Panc1 (cell line): Measurements from ENCODE around the gene EXD3. TPM values are rescaled to one million over a fixed set of nuclear protein-coding genes. Genes with fewer than 3 reads are reported as not detected.

Experiments used
- ATAC-seq: fragments of 200-7000 bp; cut with Tn5 transposase; 2 replicates; pipeline ENCODE4 v1.9.1; 2020; ENCODE audit warnings: mild to moderate bottlenecking, moderate library complexity
- BruUV-seq: library from RNA; stranded (reverse); fragments of 400-500 nt; replicated peaks from 2 replicates; lab custom pipeline; 2021; lab: Mats Ljungman, UMichigan
- CTCF ChIA-PET: fragments of 300-600 bp; sonication (Branson Sonifier 250); formaldehyde crosslinking; loops from one replicate; lab custom pipeline; 2022; ENCODE audit warnings: antibody characterized with exemption; lab: Charles Lee
- POLR2A ChIA-PET: fragments of 300-600 bp; sonication (Branson Sonifier 250); formaldehyde crosslinking; loops from one replicate; lab custom pipeline; 2022; ENCODE audit warnings: antibody characterized with exemption; lab: Charles Lee
- DNase-seq: peaks from one replicate; pipeline ENCODE4 v3.0.0-alpha.2; 2010; ENCODE audit warnings: low read depth, low spot score
- H3K27ac ChIP-seq: 2 replicates; pipeline ENCODE4 v1.5.1; 2011; ENCODE audit warnings: mild to moderate bottlenecking, low read length, inconsistent platforms
- H3K27me3 ChIP-seq: fragments of 200-500 bp; sonication (Bioruptor generic); 2 replicates; pipeline ENCODE4 v1.6.0; 2014; ENCODE audit warnings: low read length, inconsistent platforms; ENCODE audit not compliant: control insufficient read depth, insufficient read depth
- H3K36me3 ChIP-seq: fragments of 200-500 bp; sonication (Bioruptor generic); 2 replicates; pipeline ENCODE4 v1.5.1; 2014; ENCODE audit warnings: inconsistent platforms, mild to moderate bottlenecking, low read length, moderate library complexity; ENCODE audit not compliant: control insufficient read depth, insufficient read depth
- H3K4me1 ChIP-seq: 2 replicates; pipeline ENCODE4 v1.5.1; 2011; ENCODE audit warnings: inconsistent platforms, mild to moderate bottlenecking, low read length, moderate library complexity; ENCODE audit not compliant: control insufficient read depth, insufficient read depth
- H3K4me3 ChIP-seq, 2 experiments: 2 replicates each; pipeline ENCODE4 v1.5.1; 2011 to 2012; ENCODE audit warnings: low read depth in 2 of 2, low read length in 2 of 2, mild to moderate bottlenecking in 2 of 2, inconsistent platforms in 1 of 2, moderate library complexity in 1 of 2
- H3K9me3 ChIP-seq: fragments of 200-500 bp; sonication (Bioruptor generic); 2 replicates; pipeline ENCODE4 v1.5.1; 2014; ENCODE audit warnings: low read depth, mild to moderate bottlenecking, inconsistent platforms, low read length, moderate library complexity; ENCODE audit not compliant: control insufficient read depth, insufficient read depth
- POLR2AphosphoS5 ChIP-seq: IDR thresholded peaks from 2 replicates; pipeline ENCODE4 v1.6.1; 2012; ENCODE audit warnings: mild to moderate bottlenecking, low read depth, low read length, moderate library complexity
- SIN3A ChIP-seq: IDR thresholded peaks from 2 replicates; pipeline ENCODE4 v1.6.1; 2012; ENCODE audit warnings: low read depth, mild to moderate bottlenecking, low read length, moderate library complexity, borderline replicate concordance; ENCODE audit not compliant: insufficient read depth
- TCF7L2 ChIP-seq: IDR thresholded peaks from 2 replicates; pipeline ENCODE4 v1.6.1; 2011; ENCODE audit warnings: mild to moderate bottlenecking, low read depth, low read length, inconsistent platforms
- in situ Hi-C: cut with HindIII; loops from 2 replicates; pipeline ENCODE4 v1.10.0; 2016; ENCODE audit warnings: low sequenced_read_pairs, low pct_unique_long_range_greater_than_20kb
- intact Hi-C: fragments of 100-400 bp; cut with micrococcal nuclease; formaldehyde crosslinking; loops from one replicate; pipeline ENCODE4 v1.10.0; 2022; ENCODE audit not compliant: unreplicated experiment
- total RNA-seq: library from RNA; stranded (reverse); gene quantifications from one replicate; pipeline ENCODE4 v1.2.1, GENCODE V29; 2021; ENCODE audit not compliant: unreplicated experiment
- TF ChIP-seq, protein P1 (sequence below), 2 experiments: IDR thresholded peaks; 2 replicates each; pipeline ENCODE4 v1.6.1; 2011 to 2012; ENCODE audit warnings: low read depth in 2 of 2, control low read depth in 1 of 2, low read length in 1 of 2, mild to moderate bottlenecking in 1 of 2, moderate library complexity in 1 of 2; ENCODE audit not compliant: insufficient read depth in 1 of 2
- TF ChIP-seq, protein P2 (sequence below): fragments of 450-650 bp; IDR thresholded peaks from 2 replicates; pipeline ENCODE4 v1.5.1; 2017; ENCODE audit warnings: mild to moderate bottlenecking

EXD3 gene
- total RNA-seq, 1 experiment from 2014 or later, result 9.2 TPM

DNA sequence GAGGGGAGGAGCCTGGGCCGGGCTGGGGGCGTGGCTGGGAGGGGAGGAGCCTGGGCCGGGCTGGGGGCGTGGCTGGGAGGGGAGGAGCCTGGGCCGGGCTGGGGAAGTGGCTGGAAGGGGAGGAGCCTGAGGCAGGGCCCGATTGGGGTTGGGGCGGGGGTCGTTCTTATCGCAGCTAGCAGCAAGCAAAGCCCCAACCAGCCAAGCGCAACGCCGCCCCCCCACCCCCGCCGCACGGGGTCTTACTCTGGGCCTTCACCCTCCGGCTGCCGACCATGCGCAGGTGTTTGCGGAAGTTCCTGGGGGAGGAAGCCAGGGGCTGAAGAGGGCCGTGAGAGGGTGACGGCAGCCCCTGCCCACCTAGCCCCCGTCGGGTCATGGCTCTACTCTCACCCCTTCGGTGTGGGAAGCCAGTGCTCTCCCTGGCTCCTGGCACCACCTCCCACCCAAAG is 31.2 kb upstream of the EXD3 start:
- DNase-seq, result no peak
- TF ChIP-seq, protein P1, sequence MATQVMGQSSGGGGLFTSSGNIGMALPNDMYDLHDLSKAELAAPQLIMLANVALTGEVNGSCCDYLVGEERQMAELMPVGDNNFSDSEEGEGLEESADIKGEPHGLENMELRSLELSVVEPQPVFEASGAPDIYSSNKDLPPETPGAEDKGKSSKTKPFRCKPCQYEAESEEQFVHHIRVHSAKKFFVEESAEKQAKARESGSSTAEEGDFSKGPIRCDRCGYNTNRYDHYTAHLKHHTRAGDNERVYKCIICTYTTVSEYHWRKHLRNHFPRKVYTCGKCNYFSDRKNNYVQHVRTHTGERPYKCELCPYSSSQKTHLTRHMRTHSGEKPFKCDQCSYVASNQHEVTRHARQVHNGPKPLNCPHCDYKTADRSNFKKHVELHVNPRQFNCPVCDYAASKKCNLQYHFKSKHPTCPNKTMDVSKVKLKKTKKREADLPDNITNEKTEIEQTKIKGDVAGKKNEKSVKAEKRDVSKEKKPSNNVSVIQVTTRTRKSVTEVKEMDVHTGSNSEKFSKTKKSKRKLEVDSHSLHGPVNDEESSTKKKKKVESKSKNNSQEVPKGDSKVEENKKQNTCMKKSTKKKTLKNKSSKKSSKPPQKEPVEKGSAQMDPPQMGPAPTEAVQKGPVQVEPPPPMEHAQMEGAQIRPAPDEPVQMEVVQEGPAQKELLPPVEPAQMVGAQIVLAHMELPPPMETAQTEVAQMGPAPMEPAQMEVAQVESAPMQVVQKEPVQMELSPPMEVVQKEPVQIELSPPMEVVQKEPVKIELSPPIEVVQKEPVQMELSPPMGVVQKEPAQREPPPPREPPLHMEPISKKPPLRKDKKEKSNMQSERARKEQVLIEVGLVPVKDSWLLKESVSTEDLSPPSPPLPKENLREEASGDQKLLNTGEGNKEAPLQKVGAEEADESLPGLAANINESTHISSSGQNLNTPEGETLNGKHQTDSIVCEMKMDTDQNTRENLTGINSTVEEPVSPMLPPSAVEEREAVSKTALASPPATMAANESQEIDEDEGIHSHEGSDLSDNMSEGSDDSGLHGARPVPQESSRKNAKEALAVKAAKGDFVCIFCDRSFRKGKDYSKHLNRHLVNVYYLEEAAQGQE (IDR thresholded peaks at IDR 0.05; ENCODE audit: insufficient read depth in 1 of 2, low read depth in 2 of 2, low read length in 1 of 2), result no peak
- in situ Hi-C loops (no loop called here), intact Hi-C loops (no loop called here)
- H3K36me3 ChIP-seq, result no peaks in the 10 kb centered on the region; the same call in 1 of the 2 replicates
- no TSS peak for BruUV-seq
- ChIA-PET CTCF (no interaction called here), POLR2A (no interaction called here)
- peaks cover 23% of the 10 kb centered on the region for H3K4me1 ChIP-seq
- no peaks in the 10 kb centered on the region for H3K9me3 ChIP-seq
- H3K27me3 ChIP-seq, result no peaks in the 10 kb centered on the region
- no peak for ATAC-seq
- no peak overlapping the region for H3K4me3 ChIP-seq
- H3K27ac ChIP-seq, result peak overlapping the region; percentile 54

DNA sequence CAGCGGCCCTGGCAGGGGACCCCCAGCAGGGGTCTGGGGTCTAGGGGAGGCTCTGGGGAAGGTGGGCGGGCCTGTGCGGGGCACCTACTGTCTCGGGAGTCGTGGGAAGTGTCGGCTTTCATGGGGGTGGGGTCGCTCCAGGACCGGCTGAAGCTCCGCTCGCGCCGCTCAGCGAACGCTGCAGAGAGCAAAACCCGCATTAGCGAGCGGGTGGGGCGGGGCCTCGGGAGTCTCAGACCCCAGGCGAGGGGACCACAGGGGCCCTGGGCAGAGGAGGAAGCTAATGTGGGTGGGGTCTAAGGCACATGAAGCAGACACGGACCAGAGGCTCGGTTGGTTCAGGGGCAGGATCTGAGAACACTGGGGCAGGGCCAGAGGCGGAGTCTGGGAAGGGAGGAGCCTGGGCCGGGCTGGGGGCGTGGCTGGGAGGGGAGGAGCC is 30.7 kb upstream of the EXD3 start:
- Histone ChIP-seq H3K27ac (no peak overlapping the region), H3K36me3 (no peaks in the 10 kb centered on the region; the same call in 1 of the 2 replicates), H3K9me3 (no peaks in the 10 kb centered on the region), H3K27me3 (no peaks in the 10 kb centered on the region), H3K4me3 (no peak overlapping the region), H3K4me1 (peaks cover 23% of the 10 kb centered on the region)
- ATAC-seq (peak; percentile 41; the same call in 1 of the 2 replicates), DNase-seq (no peak)
- intact Hi-C loops, result no loop called here
- ChIA-PET CTCF (no interaction called here), POLR2A (no interaction called here)
- BruUV-seq, result no TSS peak
- in situ Hi-C loops, result no loop called here
- TF ChIP-seq, protein P1 (IDR thresholded peaks at IDR 0.05; ENCODE audit: insufficient read depth in 1 of 2, low read depth in 2 of 2, low read length in 1 of 2), result no peak
- no peak for TF ChIP-seq POLR2AphosphoS5
- no peak for TF ChIP-seq TCF7L2
- TF ChIP-seq SIN3A, result no peak
- TF ChIP-seq, protein P2, sequence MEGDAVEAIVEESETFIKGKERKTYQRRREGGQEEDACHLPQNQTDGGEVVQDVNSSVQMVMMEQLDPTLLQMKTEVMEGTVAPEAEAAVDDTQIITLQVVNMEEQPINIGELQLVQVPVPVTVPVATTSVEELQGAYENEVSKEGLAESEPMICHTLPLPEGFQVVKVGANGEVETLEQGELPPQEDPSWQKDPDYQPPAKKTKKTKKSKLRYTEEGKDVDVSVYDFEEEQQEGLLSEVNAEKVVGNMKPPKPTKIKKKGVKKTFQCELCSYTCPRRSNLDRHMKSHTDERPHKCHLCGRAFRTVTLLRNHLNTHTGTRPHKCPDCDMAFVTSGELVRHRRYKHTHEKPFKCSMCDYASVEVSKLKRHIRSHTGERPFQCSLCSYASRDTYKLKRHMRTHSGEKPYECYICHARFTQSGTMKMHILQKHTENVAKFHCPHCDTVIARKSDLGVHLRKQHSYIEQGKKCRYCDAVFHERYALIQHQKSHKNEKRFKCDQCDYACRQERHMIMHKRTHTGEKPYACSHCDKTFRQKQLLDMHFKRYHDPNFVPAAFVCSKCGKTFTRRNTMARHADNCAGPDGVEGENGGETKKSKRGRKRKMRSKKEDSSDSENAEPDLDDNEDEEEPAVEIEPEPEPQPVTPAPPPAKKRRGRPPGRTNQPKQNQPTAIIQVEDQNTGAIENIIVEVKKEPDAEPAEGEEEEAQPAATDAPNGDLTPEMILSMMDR, result no peak
